Measurements from ENCODE around the gene TMEM212. TPM values are rescaled to one million over a fixed set of nuclear protein-coding genes. Genes with fewer than 3 reads are reported as not detected.
"Not testable (repeated sequence)": the region's sequence is repeated elsewhere in the genome, so short reads cannot be mapped to it uniquely, and the experiment has no call there.

The TMEM212 gene
- total RNA-seq, 2 donors from 2014 or later: not detected

- Mint-ChIP-seq H3K36me3 (ENCODE audit: low read depth) (peaks cover 4% of the 10 kb centered on the region), H3K4me1 (peaks cover 5% of the 10 kb centered on the region), H3K27ac (no peak overlapping the region), H3K4me3 (no peak overlapping the region), H3K27me3 (ENCODE audit: insufficient read depth) (peaks cover 2% of the 10 kb centered on the region), H3K9me3 (peaks cover 32% of the 10 kb centered on the region)
- DNase-seq: no peak
- no peak overlapping the region for H3K9ac ChIP-seq (ENCODE audit: extremely low read depth, low read length, poor library complexity, severe bottlenecking)
- no peak overlapping the region for H3K4me3 ChIP-seq (ENCODE audit: low read length)
- peaks cover 22% of the 10 kb centered on the region for H3K9me3 ChIP-seq (ENCODE audit: control insufficient read depth, low read length)
- no peaks in the 10 kb centered on the region for H3K27me3 ChIP-seq (ENCODE audit: control insufficient read depth, insufficient read depth, low read length, poor library complexity, severe bottlenecking)
- no peak overlapping the region for H3K27ac ChIP-seq (ENCODE audit: low read depth, low read length)
- no peak for TF ChIP-seq CTCF (conservative IDR thresholded peaks at IDR 0.05)
- H3K4me1 ChIP-seq (ENCODE audit: control insufficient read depth, insufficient read depth, low read length): no peaks in the 10 kb centered on the region
- 85 to 90% methylated on average over 3 of the region's 3 CpGs for WGBS, 2 experiments (ENCODE audit: insufficient coverage in 1 of 2, insufficient read length in 1 of 2)
- H3K36me3 ChIP-seq (ENCODE audit: control insufficient read depth, insufficient read depth, low read length): no peaks in the 10 kb centered on the region
Measured at GRCh38 chr3:171904829-171905228, 61.7 kb downstream of the TMEM212 start.

- not testable (repeated sequence) for H3K27me3 ChIP-seq (ENCODE audit: control insufficient read depth, insufficient read depth, low read length, poor library complexity, severe bottlenecking); H3K27ac ChIP-seq (ENCODE audit: low read depth, low read length); H3K4me1 Mint-ChIP-seq; H3K36me3 Mint-ChIP-seq (ENCODE audit: low read depth); H3K27me3 Mint-ChIP-seq (ENCODE audit: insufficient read depth); H3K27ac Mint-ChIP-seq; H3K9ac ChIP-seq (ENCODE audit: extremely low read depth, low read length, poor library complexity, severe bottlenecking); H3K4me1 ChIP-seq (ENCODE audit: control insufficient read depth, insufficient read depth, low read length); DNase-seq; H3K4me3 Mint-ChIP-seq; H3K4me3 ChIP-seq (ENCODE audit: low read length); H3K36me3 ChIP-seq (ENCODE audit: control insufficient read depth, insufficient read depth, low read length)
- H3K9me3 ChIP-seq (ENCODE audit: control insufficient read depth, low read length): peaks cover 27% of the 10 kb centered on the region
- 89 to 94% methylated on average over 6 of the region's 6 CpGs for WGBS, 2 experiments (ENCODE audit: insufficient coverage in 1 of 2, insufficient read length in 1 of 2)
- H3K9me3 Mint-ChIP-seq: peaks cover 41% of the 10 kb centered on the region
Measured at GRCh38 chr3:171906503-171906902, 63.4 kb downstream of the TMEM212 start.

GRCh38 chr3:171906951-171907676, 64.0 kb downstream of the TMEM212 start:
- 91 to 100% methylated on average over 8 to 33 of the region's 33 CpGs for WGBS, 2 experiments (ENCODE audit: insufficient coverage in 1 of 2, insufficient read length in 1 of 2)
- H3K4me1 ChIP-seq (ENCODE audit: control insufficient read depth, insufficient read depth, low read length): no peaks in the 10 kb centered on the region
- peaks cover 44% of the 10 kb centered on the region for H3K9me3 Mint-ChIP-seq
- H3K4me3 Mint-ChIP-seq: no peak overlapping the region
- no peak overlapping the region for H3K27ac Mint-ChIP-seq
- H3K36me3 Mint-ChIP-seq (ENCODE audit: low read depth): peaks cover 4% of the 10 kb centered on the region
- no peaks in the 10 kb centered on the region for H3K27me3 ChIP-seq (ENCODE audit: control insufficient read depth, insufficient read depth, low read length, poor library complexity, severe bottlenecking)
- no peak for TF ChIP-seq CTCF (conservative IDR thresholded peaks at IDR 0.05)
- H3K9ac ChIP-seq (ENCODE audit: extremely low read depth, low read length, poor library complexity, severe bottlenecking): no peak overlapping the region
- H3K36me3 ChIP-seq (ENCODE audit: control insufficient read depth, insufficient read depth, low read length): no peaks in the 10 kb centered on the region
- DNase-seq: no peak
- H3K27me3 Mint-ChIP-seq (ENCODE audit: insufficient read depth): peaks cover 2% of the 10 kb centered on the region
- H3K4me1 Mint-ChIP-seq: peaks cover under 1% of the 10 kb centered on the region
- no peak overlapping the region for H3K4me3 ChIP-seq (ENCODE audit: low read length)
- peaks cover 31% of the 10 kb centered on the region for H3K9me3 ChIP-seq (ENCODE audit: control insufficient read depth, low read length)
- H3K27ac ChIP-seq (ENCODE audit: low read depth, low read length): no peak overlapping the region

Data from endodermal cell (in vitro differentiated cells).